ENCODE measurements around the gene DCAF5. TPM values are rescaled to one million over a fixed set of nuclear protein-coding genes. Genes with fewer than 3 reads are reported as not detected.
A peak's percentile ranks its signal among the peaks of the same experiment; 100 is the strongest.
"Not testable (repeated sequence)": the region's sequence is repeated elsewhere in the genome, so short reads cannot be mapped to it uniquely, and the experiment has no call there.

DCAF5 gene
- total RNA-seq, 1 donor: 24.2 TPM

DNA sequence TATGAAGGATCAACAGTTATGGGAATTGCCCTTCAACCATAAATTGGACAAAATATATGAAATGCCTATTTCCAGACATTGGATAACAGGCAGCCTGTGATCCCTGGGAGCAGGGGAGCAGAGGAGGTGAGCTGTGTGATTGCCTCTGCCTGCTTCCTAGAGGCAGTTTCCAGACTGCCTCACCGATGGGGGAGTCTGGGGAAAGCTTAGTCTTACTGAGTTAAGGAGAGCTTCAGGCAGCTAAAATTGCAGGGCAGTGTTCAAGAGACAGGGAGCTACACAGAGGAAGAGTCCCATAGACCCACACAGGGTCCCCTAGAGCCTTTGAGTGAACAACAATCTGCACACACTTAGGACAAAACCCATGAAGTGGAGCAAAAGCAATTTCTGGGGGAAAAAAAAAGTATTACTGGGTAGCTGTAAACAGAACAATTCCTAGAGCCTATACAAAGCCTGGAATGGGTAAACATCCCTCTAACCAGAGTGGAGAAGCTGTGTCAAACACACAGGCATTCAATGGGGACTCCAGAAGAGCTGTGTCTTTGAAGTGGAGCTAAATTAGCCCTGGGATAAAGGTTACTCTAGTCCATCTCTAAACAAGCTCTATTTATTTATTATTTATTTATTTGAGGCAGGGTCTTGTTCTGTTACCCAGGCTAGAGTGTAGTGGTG is 125.5 kb downstream of the DCAF5 start:
- TF ChIP-seq, protein P1, sequence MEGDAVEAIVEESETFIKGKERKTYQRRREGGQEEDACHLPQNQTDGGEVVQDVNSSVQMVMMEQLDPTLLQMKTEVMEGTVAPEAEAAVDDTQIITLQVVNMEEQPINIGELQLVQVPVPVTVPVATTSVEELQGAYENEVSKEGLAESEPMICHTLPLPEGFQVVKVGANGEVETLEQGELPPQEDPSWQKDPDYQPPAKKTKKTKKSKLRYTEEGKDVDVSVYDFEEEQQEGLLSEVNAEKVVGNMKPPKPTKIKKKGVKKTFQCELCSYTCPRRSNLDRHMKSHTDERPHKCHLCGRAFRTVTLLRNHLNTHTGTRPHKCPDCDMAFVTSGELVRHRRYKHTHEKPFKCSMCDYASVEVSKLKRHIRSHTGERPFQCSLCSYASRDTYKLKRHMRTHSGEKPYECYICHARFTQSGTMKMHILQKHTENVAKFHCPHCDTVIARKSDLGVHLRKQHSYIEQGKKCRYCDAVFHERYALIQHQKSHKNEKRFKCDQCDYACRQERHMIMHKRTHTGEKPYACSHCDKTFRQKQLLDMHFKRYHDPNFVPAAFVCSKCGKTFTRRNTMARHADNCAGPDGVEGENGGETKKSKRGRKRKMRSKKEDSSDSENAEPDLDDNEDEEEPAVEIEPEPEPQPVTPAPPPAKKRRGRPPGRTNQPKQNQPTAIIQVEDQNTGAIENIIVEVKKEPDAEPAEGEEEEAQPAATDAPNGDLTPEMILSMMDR (IDR thresholded peaks at IDR 0.05; ENCODE audit: insufficient read depth, low read depth, low read length): no peak
- H3K4me3 ChIP-seq (ENCODE audit: low read depth, low read length): no peak overlapping the region
- DNase-seq (ENCODE audit: low read depth): no peak

DNA sequence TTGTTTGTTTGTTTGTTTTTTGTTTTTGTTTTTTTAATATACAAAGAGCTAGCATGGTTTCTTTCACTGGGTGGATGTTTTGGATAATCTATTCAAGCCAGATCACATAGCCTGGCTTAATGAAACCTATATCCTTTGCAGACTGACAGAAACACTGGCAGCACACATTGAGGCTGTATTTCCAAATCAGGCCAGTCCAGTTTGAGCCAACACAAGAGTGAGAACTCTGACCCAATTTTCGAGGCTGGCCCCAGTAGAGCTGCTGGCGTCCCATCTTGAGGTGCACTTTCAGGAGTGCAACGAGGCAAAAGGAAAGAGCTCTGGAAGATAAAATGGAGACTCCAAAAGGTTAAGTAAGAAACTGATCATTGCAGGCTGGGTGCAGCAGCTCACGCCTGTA is 129.9 kb downstream of the DCAF5 start:
- TF ChIP-seq, protein P1 (IDR thresholded peaks at IDR 0.05; ENCODE audit: insufficient read depth, low read depth, low read length): no peak
- no peak for DNase-seq (ENCODE audit: low read depth)
- H3K4me3 ChIP-seq (ENCODE audit: low read depth, low read length): no peak overlapping the region

DNA sequence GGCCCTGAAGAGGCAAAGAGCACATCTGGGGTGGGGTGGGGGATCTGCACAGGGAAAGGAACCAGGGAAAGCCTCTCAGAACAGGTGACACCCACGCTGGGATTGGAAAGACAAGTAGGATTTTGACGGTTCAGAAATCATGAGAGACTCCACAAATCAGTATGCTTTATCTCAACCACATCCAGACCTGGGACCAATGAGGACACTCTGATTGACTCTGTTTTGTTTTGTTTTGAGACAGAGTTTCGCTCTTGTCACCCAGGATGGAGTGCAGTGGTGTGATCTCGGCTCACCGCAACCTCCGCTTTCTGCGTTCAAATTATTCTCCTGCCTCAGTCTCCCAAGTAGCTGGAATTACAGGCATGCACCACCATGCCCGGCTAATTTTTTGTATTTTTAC is 130.8 kb downstream of the DCAF5 start:
- H3K4me3 ChIP-seq (ENCODE audit: low read depth, low read length); DNase-seq (ENCODE audit: low read depth): not testable (repeated sequence)

DNA sequence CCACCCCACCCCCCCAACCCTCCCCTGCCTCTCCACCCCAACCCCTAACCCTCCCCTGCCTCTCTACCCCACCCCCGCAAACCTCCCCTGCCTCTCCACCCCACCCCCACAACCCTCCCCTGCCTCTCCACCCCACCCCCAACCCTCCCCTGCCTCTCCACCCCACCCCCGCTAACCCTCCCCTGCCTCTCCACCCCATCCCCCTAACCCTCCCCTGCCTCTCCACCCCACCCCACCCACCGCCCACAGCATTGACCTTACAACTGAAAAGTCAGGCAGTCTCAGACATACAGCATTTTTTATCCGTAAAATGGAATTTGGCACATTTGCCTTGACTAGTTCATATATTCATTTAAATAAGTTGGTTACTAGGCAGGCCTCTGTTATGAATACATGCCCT is 135.2 kb downstream of the DCAF5 start:
- no peak for DNase-seq (ENCODE audit: low read depth)
- TF ChIP-seq, protein P1 (IDR thresholded peaks at IDR 0.05; ENCODE audit: insufficient read depth, low read depth, low read length): no peak

DNA sequence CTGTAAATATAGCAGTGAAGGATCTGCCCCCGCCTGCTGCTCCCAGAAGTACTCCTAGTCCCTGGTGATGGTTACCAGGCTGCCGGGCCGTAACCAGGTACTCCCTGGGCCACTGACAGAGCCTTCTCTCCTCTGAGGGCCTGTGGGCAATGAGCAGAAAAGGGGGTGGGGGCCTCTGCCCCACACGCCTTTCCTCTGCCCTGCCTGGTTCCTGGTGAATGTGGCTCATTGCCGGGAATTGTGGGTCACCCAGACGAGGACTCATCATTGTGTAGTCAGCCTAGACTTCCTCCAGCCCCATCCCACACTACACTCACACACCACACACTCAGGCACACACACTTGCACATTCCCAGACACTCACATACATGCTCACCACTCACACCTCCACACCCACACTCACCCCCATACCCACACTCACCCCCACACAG is 138.1 kb downstream of the DCAF5 start:
- no peak for DNase-seq (ENCODE audit: low read depth)
- TF ChIP-seq, protein P1 (IDR thresholded peaks at IDR 0.05; ENCODE audit: insufficient read depth, low read depth, low read length): no peak
- H3K4me3 ChIP-seq (ENCODE audit: low read depth, low read length): no peak overlapping the region

More for the DNA sequence above, 135.2 kb downstream of the DCAF5 start:
- H3K4me3 ChIP-seq (ENCODE audit: low read depth, low read length): no peak overlapping the region

DNA sequence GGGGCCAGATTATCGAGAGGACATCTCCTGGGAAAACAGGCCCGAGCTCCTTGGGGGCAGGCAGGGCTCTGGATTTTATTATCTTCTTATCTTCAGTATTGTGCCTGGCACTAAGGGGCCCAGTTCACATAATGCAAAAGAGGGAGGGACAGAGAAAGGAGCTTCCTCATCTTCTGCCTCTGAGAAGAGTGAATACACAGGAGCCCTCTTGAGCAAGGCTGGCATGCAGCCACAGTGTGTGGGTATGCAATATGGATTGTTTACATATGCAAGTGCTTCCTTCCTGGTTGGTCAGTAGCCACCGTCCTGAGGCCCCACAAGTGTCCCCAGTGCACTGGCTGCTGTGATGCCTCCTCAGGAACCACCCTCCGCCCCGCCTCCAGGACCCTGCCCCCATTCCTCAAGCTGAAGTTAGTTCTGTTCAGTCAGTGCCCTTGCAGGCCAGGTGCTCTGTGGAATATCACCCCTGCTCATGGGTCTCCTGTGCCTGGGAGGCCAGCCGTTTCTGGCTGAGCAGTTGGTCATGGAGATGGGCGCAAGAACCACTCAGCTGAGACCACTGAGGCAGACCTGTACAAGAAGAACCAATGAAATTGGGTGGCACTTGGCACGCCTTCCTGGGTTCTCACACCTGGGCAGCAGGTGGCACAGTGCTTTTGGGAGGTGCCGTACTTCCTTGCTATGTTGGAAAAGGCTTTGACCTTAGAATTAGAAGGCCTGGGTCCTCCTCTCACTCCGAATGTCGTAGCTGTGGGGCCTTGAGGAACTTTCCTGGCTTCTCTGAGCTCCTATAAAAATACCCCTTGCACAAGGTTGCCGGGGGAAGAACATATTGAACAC is 138.8 kb downstream of the DCAF5 start:
- TF ChIP-seq, protein P1 (IDR thresholded peaks at IDR 0.05; ENCODE audit: insufficient read depth, low read depth, low read length): no peak
- no peak overlapping the region for H3K4me3 ChIP-seq (ENCODE audit: low read depth, low read length)
- DNase-seq (ENCODE audit: low read depth): peak; percentile 78

DNA sequence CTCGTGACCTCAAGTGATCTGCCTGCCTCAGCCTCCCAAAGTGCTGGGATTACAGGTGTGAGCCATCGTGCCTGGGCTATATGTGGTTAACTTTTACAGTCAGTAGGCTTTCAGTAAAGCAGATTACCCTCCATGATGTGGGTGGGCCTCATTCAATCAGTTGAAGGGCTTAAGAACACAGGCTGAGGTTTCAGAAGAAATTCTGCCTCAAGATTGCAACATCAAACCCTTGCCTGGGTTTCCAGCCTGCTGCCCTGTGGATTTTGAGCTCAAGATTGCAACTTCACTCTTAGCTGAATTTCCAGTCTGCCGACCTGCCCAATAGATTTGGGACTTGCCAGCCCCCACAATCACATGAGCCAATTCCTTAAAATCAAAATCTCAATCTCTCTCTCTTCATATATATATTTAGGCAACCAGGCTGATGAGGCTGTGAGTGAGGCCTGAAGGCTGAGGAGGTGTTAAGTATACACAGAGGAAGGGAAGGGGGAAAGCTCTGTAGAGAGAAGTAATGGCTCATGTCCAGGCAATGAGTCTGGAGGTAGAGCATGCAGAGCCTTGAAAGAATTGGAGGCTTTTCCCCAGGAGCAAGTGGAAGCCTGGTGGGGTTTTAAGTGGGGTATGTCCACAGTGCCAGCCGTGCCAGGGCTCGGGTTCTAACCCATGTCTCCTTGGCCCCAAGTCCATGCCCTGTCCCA is 140.5 kb downstream of the DCAF5 start:
- TF ChIP-seq, protein P1 (IDR thresholded peaks at IDR 0.05; ENCODE audit: insufficient read depth, low read depth, low read length): no peak
- DNase-seq (ENCODE audit: low read depth): peak; percentile 53
- no peak overlapping the region for H3K4me3 ChIP-seq (ENCODE audit: low read depth, low read length)

Measured in fibroblast of villous mesenchyme (primary cell).